Spleen (tissue), 7 donors: ENCODE data around the gene MRAS.

Source experiments
- POLR2A ChIP-seq, 3 donors: fragments of 450-650 bp; IDR thresholded peaks; one replicate each; pipeline ENCODE4 v1.5.1; 2017; ENCODE audit warnings: antibody characterized with exemption in 3 of 3, mild to moderate bottlenecking in 1 of 3
- POLR2AphosphoS5 ChIP-seq, 3 donors: sonication (generic); formaldehyde crosslinking; IDR thresholded peaks; one replicate each; pipeline ENCODE4 v1.5.1; 2017; ENCODE audit warnings: antibody characterized with exemption in 3 of 3
- TF ChIP-seq, protein P1 (sequence below), 11 experiments: fragments of 200-600 bp in 7 of 11; fragments of 450-650 bp in 4 of 11; sonication (generic) in 4 of 11; IDR thresholded peaks in 8 of 11; conservative IDR thresholded peaks in 3 of 11; 1 replicate in 7 of 11; 2 replicates in 4 of 11; pipeline versions ENCODE4 v1.4.0 to v1.8.0; 2016 to 2021; ENCODE audit warnings: antibody characterized with exemption in 11 of 11, inconsistent platforms in 4 of 11, mild to moderate bottlenecking in 1 of 11
- donor health status: DM: no; HTN: no; CAD: no; lungs with moderate emphysema.
- donor health status: DM: no; HTN: no; CAD: no.
- donor health status: DM: no; HTN: no; CAD: no.

DNA sequence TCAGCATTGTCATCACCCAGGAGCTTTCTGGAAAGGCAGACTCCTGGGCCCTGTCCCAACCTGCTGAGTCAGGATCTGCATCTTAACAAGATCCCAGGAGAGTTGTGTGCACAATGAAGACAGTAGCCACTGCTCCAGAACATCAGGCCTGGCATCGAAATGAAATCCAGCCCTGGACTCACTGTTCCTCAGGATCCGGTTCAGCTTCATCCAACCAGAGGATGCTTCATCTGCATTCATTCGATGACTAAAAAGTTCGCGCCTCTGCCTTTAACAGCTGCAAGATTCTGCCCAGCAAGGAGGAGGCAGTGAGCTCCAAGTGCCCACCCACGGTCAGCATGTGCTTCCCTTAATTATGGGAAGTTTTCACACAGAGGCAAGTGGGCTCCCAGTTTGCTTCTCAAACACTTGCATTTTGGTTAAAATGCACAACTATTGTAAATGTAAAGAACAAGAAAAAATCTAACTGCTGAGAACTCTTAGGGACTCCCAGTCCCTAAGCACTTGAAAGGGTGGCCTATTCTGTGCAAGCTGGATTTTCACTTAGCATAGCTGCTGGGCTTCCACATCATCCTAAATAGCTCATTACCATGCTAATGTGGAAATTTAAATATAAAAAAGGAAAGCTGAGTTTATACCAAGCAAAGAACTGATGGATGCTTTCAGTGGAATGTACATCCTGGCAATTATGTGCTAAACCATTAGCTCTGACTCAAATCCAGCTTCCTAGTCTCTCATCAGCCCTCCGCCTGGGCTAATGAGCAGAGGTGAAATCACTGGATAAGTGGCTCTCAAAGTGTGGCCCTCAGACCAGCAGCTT, 60.6 kb downstream of the MRAS start:
- TF ChIP-seq, protein P1, sequence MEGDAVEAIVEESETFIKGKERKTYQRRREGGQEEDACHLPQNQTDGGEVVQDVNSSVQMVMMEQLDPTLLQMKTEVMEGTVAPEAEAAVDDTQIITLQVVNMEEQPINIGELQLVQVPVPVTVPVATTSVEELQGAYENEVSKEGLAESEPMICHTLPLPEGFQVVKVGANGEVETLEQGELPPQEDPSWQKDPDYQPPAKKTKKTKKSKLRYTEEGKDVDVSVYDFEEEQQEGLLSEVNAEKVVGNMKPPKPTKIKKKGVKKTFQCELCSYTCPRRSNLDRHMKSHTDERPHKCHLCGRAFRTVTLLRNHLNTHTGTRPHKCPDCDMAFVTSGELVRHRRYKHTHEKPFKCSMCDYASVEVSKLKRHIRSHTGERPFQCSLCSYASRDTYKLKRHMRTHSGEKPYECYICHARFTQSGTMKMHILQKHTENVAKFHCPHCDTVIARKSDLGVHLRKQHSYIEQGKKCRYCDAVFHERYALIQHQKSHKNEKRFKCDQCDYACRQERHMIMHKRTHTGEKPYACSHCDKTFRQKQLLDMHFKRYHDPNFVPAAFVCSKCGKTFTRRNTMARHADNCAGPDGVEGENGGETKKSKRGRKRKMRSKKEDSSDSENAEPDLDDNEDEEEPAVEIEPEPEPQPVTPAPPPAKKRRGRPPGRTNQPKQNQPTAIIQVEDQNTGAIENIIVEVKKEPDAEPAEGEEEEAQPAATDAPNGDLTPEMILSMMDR (IDR thresholded peaks at IDR 0.05 in 8 of 11, conservative IDR thresholded peaks at IDR 0.05 in 3 of 11) = no peak
- no peak for TF ChIP-seq POLR2A (IDR thresholded peaks at IDR 0.05)
- no peak for TF ChIP-seq POLR2AphosphoS5 (IDR thresholded peaks at IDR 0.05)
